Measurements from ENCODE around the gene NFKBIL1. TPM values are rescaled to one million over a fixed set of nuclear protein-coding genes. Genes with fewer than 3 reads are reported as not detected.

NFKBIL1 gene
- polyA plus RNA-seq, 1 experiment = 13.6 TPM

DNA sequence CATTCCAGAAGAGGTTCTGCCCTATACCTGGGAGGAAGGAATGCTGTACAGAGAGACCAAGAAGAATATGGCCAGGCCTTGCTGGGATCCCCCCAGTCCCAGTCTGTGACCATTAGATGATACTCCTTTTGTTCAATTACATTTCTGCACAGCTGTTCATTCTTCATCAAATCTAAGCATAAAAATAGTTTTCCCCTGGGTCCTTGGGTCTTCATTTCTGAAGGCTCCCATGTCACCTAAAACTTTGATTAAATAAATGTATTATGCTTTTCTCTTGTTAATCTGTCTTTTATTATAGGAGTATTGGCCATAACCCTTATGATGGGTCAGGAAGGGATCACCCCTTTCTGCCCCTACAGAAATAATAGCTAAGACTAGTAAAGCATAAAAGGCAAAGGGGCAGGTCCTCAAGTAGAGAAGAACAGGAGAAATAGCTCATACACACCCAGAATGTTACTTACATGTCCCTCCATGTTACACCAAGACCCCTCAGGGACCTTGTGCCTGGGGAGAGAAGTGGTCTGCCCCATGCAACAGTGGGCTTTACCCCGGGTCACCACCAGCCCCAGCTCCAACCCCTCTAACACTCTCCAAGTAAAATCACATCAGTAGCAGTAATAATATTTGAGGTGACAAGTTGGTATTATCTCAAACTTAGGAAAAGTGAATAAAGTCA, 22.6 kb downstream of the NFKBIL1 start:
- no peak for DNase-seq (ENCODE audit: low read depth)

DNA sequence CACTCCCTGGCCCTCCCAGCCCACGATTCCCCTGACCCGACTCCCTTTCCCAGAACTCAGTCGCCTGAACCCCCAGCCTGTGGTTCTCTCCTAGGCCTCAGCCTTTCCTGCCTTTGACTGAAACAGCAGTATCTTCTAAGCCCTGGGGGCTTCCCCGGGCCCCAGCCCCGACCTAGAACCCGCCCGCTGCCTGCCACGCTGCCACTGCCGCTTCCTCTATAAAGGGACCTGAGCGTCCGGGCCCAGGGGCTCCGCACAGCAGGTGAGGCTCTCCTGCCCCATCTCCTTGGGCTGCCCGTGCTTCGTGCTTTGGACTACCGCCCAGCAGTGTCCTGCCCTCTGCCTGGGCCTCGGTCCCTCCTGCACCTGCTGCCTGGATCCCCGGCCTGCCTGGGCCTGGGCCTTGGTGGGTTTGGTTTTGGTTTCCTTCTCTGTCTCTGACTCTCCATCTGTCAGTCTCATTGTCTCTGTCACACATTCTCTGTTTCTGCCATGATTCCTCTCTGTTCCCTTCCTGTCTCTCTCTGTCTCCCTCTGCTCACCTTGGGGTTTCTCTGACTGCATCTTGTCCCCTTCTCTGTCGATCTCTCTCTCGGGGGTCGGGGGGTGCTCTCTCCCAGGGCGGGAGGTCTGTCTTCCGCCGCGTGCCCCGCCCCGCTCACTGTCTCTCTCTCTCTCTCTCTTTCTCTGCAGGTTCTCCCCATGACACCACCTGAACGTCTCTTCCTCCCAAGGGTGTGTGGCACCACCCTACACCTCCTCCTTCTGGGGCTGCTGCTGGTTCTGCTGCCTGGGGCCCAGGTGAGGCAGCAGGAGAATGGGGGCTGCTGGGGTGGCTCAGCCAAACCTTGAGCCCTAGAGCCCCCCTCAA, 24.9 kb downstream of the NFKBIL1 start, which contains the start of gene LTA:
Gene LTA (plus strand): TSS at position 249 of the 871 bp plus-strand sequence. CDS start 454 bp downstream, at position 703.
- Histone ChIP-seq H3K27me3 (ENCODE audit: control insufficient read depth, insufficient read depth, low read length) (peaks cover 1% of the 10 kb centered on the region), H3K36me3 (ENCODE audit: control insufficient read depth, insufficient read depth, low read length) (no peaks in the 10 kb centered on the region), H3K4me3 (ENCODE audit: low read depth, low read length) (no peak within 1 kb of the TSS)
- no peak for DNase-seq (ENCODE audit: low read depth)
- POLR2A ChIA-PET = no interaction called here
- TF ChIP-seq, protein P1, sequence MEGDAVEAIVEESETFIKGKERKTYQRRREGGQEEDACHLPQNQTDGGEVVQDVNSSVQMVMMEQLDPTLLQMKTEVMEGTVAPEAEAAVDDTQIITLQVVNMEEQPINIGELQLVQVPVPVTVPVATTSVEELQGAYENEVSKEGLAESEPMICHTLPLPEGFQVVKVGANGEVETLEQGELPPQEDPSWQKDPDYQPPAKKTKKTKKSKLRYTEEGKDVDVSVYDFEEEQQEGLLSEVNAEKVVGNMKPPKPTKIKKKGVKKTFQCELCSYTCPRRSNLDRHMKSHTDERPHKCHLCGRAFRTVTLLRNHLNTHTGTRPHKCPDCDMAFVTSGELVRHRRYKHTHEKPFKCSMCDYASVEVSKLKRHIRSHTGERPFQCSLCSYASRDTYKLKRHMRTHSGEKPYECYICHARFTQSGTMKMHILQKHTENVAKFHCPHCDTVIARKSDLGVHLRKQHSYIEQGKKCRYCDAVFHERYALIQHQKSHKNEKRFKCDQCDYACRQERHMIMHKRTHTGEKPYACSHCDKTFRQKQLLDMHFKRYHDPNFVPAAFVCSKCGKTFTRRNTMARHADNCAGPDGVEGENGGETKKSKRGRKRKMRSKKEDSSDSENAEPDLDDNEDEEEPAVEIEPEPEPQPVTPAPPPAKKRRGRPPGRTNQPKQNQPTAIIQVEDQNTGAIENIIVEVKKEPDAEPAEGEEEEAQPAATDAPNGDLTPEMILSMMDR (IDR thresholded peaks at IDR 0.05; ENCODE audit: insufficient read depth, low read depth, low read length) = no peak
- CTCF ChIA-PET = interaction anchor here (6.5 kb wide), 1 partner anchor 8 kb away, joined by 43 read pairs; no protein-coding TSS in a partner anchor

More for the DNA sequence above, 22.6 kb downstream of the NFKBIL1 start:
- POLR2A ChIA-PET = no interaction called here
- Histone ChIP-seq H3K4me3 (ENCODE audit: low read depth, low read length) (no peak overlapping the region), H3K36me3 (ENCODE audit: control insufficient read depth, insufficient read depth, low read length) (no peaks in the 10 kb centered on the region), H3K27me3 (ENCODE audit: control insufficient read depth, insufficient read depth, low read length) (peaks cover 1% of the 10 kb centered on the region)
- CTCF ChIA-PET = interaction anchor here (1.1 to 6.5 kb wide), 2 partner anchors 10 to 29 kb away, joined by 5 to 43 read pairs; no protein-coding TSS in a partner anchor
- TF ChIP-seq, protein P1 (IDR thresholded peaks at IDR 0.05; ENCODE audit: insufficient read depth, low read depth, low read length) = no peak

DNA sequence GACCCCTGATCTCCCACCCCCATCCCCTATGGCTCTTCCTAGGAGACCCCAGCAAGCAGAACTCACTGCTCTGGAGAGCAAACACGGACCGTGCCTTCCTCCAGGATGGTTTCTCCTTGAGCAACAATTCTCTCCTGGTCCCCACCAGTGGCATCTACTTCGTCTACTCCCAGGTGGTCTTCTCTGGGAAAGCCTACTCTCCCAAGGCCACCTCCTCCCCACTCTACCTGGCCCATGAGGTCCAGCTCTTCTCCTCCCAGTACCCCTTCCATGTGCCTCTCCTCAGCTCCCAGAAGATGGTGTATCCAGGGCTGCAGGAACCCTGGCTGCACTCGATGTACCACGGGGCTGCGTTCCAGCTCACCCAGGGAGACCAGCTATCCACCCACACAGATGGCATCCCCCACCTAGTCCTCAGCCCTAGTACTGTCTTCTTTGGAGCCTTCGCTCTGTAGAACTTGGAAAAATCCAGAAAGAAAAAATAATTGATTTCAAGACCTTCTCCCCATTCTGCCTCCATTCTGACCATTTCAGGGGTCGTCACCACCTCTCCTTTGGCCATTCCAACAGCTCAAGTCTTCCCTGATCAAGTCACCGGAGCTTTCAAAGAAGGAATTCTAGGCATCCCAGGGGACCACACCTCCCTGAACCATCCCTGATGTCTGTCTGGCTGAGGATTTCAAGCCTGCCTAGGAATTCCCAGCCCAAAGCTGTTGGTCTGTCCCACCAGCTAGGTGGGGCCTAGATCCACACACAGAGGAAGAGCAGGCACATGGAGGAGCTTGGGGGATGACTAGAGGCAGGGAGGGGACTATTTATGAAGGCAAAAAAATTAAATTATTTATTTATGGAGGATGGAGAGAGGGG, 26.1 kb downstream of the NFKBIL1 start:
- Histone ChIP-seq H3K27me3 (ENCODE audit: control insufficient read depth, insufficient read depth, low read length) (peaks cover 1% of the 10 kb centered on the region), H3K36me3 (ENCODE audit: control insufficient read depth, insufficient read depth, low read length) (no peaks in the 10 kb centered on the region), H3K4me3 (ENCODE audit: low read depth, low read length) (no peak overlapping the region)
- TF ChIP-seq, protein P1 (IDR thresholded peaks at IDR 0.05; ENCODE audit: insufficient read depth, low read depth, low read length) = no peak
- DNase-seq (ENCODE audit: low read depth) = no peak
- ChIA-PET CTCF (interaction anchor here (1.0 to 5.3 kb wide), 6 partner anchors 8 to 28 kb away, joined by 3 to 35 read pairs (median 4); partner anchors contain the start of gene NFKBIL1), POLR2A (no interaction called here)

DNA sequence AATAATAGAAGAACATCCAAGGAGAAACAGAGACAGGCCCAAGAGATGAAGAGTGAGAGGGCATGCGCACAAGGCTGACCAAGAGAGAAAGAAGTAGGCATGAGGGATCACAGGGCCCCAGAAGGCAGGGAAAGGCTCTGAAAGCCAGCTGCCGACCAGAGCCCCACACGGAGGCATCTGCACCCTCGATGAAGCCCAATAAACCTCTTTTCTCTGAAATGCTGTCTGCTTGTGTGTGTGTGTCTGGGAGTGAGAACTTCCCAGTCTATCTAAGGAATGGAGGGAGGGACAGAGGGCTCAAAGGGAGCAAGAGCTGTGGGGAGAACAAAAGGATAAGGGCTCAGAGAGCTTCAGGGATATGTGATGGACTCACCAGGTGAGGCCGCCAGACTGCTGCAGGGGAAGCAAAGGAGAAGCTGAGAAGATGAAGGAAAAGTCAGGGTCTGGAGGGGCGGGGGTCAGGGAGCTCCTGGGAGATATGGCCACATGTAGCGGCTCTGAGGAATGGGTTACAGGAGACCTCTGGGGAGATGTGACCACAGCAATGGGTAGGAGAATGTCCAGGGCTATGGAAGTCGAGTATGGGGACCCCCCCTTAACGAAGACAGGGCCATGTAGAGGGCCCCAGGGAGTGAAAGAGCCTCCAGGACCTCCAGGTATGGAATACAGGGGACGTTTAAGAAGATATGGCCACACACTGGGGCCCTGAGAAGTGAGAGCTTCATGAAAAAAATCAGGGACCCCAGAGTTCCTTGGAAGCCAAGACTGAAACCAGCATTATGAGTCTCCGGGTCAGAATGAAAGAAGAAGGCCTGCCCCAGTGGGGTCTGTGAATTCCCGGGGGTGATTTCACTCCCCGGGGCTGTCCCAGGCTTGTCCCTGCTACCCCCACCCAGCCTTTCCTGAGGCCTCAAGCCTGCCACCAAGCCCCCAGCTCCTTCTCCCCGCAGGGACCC, 27.0 kb downstream of the NFKBIL1 start:
- DNase-seq (ENCODE audit: low read depth) = no peak
- CTCF ChIA-PET = interaction anchor here (0.9 to 5.3 kb wide), 6 partner anchors 9 to 29 kb away, joined by 3 to 35 read pairs (median 4); partner anchors contain the start of gene NFKBIL1

More for the DNA sequence above, 27.0 kb downstream of the NFKBIL1 start:
- TF ChIP-seq, protein P1 (IDR thresholded peaks at IDR 0.05; ENCODE audit: insufficient read depth, low read depth, low read length) = no peak
- POLR2A ChIA-PET = interaction anchor here (0.6 kb wide), 1 partner anchor 19 kb away, joined by 3 read pairs; no protein-coding TSS in a partner anchor
- Histone ChIP-seq H3K36me3 (ENCODE audit: control insufficient read depth, insufficient read depth, low read length) (no peaks in the 10 kb centered on the region), H3K4me3 (ENCODE audit: low read depth, low read length) (no peak overlapping the region), H3K27me3 (ENCODE audit: control insufficient read depth, insufficient read depth, low read length) (peaks cover 1% of the 10 kb centered on the region)

Data from BJ (cell line).